Measurements from ENCODE around the gene TMOD2. TPM values are rescaled to one million over a fixed set of nuclear protein-coding genes. Genes with fewer than 3 reads are reported as not detected.

Gene TMOD2
- total and polyA plus RNA-seq, 2 donors (not counting 1 experiment from before 2014, with no cell fraction given): 7.0 to 11.2 TPM

DNA sequence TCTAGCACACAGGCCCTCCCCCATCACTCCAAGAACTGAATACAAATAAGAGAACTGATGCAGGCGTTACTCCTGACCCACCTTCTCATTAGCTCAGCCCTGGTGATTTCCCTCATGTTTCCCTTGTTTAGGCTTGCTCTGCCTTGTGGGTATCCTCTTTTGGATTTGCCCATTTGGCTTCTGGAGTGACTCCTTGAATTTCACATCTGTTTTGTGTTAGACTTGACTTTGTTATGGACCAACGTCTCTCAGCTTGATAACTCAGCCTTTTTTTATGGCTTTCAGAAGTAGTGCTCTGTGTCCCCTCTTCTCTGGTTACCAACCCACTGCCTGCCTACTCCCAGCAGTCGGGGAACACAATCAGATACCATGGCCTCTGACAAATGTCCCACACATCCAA lies 66.8 kb downstream of the TMOD2 start:
- no peak for TF ChIP-seq CTCF (conservative IDR thresholded peaks at IDR 0.05 in 1 of 2, IDR thresholded peaks at IDR 0.05 in 1 of 2; ENCODE audit: low read depth in 1 of 2, low read length in 2 of 2)
- TF ChIP-seq EZH2 (IDR thresholded peaks at IDR 0.05; ENCODE audit: low read length, missing control alignments): no peak
- no peaks in the 10 kb centered on the region for H3K79me2 ChIP-seq (ENCODE audit: control insufficient read depth, insufficient read depth, low read length)
- no peaks in the 10 kb centered on the region for H3K36me3 ChIP-seq (ENCODE audit: control insufficient read depth, insufficient read depth, low read length)
- no peak overlapping the region for H3K4me2 ChIP-seq (ENCODE audit: extremely low read depth, insufficient read depth, low read length)
- H3K27ac ChIP-seq (ENCODE audit: insufficient read depth, low read length): no peak overlapping the region
- no peaks in the 10 kb centered on the region for H3K27me3 ChIP-seq (ENCODE audit: control insufficient read depth, insufficient read depth, low read length)
- H4K20me1 ChIP-seq (ENCODE audit: control insufficient read depth, extremely low read depth, insufficient read depth, low read length): no peaks in the 10 kb centered on the region
- no peaks in the 10 kb centered on the region for H3K9me3 ChIP-seq (ENCODE audit: control insufficient read depth, insufficient read depth, low read depth, low read length)
- H2AFZ ChIP-seq (ENCODE audit: low read length): no peak overlapping the region
- no peak overlapping the region for H3K4me3 ChIP-seq (replicated peaks in 1 of 4; ENCODE audit: control extremely low read depth in 1 of 4, insufficient read depth in 1 of 4, low read depth in 3 of 4, low read length in 4 of 4)
- no peak overlapping the region for H3K9ac ChIP-seq (ENCODE audit: insufficient read depth, low read length)
- no peak for DNase-seq (ENCODE audit: low read depth in 2 of 2)
- H3K4me1 ChIP-seq (ENCODE audit: control insufficient read depth, extremely low read depth, insufficient read depth, low read length): no peaks in the 10 kb centered on the region

DNA sequence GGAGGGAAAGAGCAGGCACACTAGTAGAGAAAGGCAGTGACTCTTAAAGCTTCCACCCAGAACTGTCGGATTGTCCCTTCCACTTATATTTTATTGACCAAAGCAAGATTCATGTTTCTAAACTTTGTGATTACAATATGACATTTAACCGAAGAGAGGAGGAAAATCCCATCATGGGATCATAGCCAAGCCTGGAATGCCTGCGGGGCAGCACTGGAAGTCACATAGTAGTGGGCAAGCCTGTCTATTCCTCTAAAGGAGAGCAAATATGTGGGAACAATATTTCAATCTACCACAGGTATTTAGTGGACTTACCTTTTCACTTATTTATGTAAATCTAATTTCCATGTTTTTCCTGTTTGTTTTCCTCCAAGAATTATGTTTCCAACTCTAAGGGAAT lies 74.3 kb downstream of the TMOD2 start:
- Histone ChIP-seq H3K36me3 (ENCODE audit: control insufficient read depth, insufficient read depth, low read length) (no peaks in the 10 kb centered on the region), H4K20me1 (ENCODE audit: control insufficient read depth, extremely low read depth, insufficient read depth, low read length) (no peaks in the 10 kb centered on the region), H2AFZ (ENCODE audit: low read length) (no peak overlapping the region), H3K4me1 (ENCODE audit: control insufficient read depth, extremely low read depth, insufficient read depth, low read length) (no peaks in the 10 kb centered on the region), H3K4me3 (replicated peaks in 1 of 4; ENCODE audit: control extremely low read depth in 1 of 4, insufficient read depth in 1 of 4, low read depth in 3 of 4, low read length in 4 of 4) (no peak overlapping the region), H3K79me2 (ENCODE audit: control insufficient read depth, insufficient read depth, low read length) (peaks cover 12% of the 10 kb centered on the region), H3K4me2 (ENCODE audit: extremely low read depth, insufficient read depth, low read length) (no peak overlapping the region), H3K27ac (ENCODE audit: insufficient read depth, low read length) (no peak overlapping the region), H3K9ac (ENCODE audit: insufficient read depth, low read length) (no peak overlapping the region), H3K9me3 (ENCODE audit: control insufficient read depth, insufficient read depth, low read depth, low read length) (no peaks in the 10 kb centered on the region), H3K27me3 (ENCODE audit: control insufficient read depth, insufficient read depth, low read length) (no peaks in the 10 kb centered on the region)
- no peak for DNase-seq (ENCODE audit: low read depth in 2 of 2)
- no peak for TF ChIP-seq EZH2 (IDR thresholded peaks at IDR 0.05; ENCODE audit: low read length, missing control alignments)
- TF ChIP-seq CTCF (conservative IDR thresholded peaks at IDR 0.05 in 1 of 2, IDR thresholded peaks at IDR 0.05 in 1 of 2; ENCODE audit: low read depth in 1 of 2, low read length in 2 of 2): no peak

GRCh38 chr15:51828621-51829375 lies 77.4 kb downstream of the TMOD2 start:
- Histone ChIP-seq H4K20me1 (ENCODE audit: control insufficient read depth, extremely low read depth, insufficient read depth, low read length) (peaks cover 1% of the 10 kb centered on the region), H3K27me3 (ENCODE audit: control insufficient read depth, insufficient read depth, low read length) (no peaks in the 10 kb centered on the region), H3K4me3 (replicated peaks in 1 of 4; ENCODE audit: control extremely low read depth in 1 of 4, insufficient read depth in 1 of 4, low read depth in 3 of 4, low read length in 4 of 4) (peak overlapping the region in 1 of 4 experiments; percentile 87), H3K36me3 (ENCODE audit: control insufficient read depth, insufficient read depth, low read length) (no peaks in the 10 kb centered on the region), H3K79me2 (ENCODE audit: control insufficient read depth, insufficient read depth, low read length) (peaks cover 42% of the 10 kb centered on the region), H3K4me2 (ENCODE audit: extremely low read depth, insufficient read depth, low read length) (peak overlapping the region; percentile 70), H3K27ac (ENCODE audit: insufficient read depth, low read length) (no peak overlapping the region), H3K9me3 (ENCODE audit: control insufficient read depth, insufficient read depth, low read depth, low read length) (no peaks in the 10 kb centered on the region), H2AFZ (ENCODE audit: low read length) (no peak overlapping the region), H3K4me1 (ENCODE audit: control insufficient read depth, extremely low read depth, insufficient read depth, low read length) (no peaks in the 10 kb centered on the region), H3K9ac (ENCODE audit: insufficient read depth, low read length) (no peak overlapping the region)
- DNase-seq (ENCODE audit: low read depth in 2 of 2): peak in 1 of 2 donors; percentile 78
- TF ChIP-seq EZH2 (IDR thresholded peaks at IDR 0.05; ENCODE audit: low read length, missing control alignments) (no peak), CTCF (conservative IDR thresholded peaks at IDR 0.05 in 1 of 2, IDR thresholded peaks at IDR 0.05 in 1 of 2; ENCODE audit: low read depth in 1 of 2, low read length in 2 of 2) (no peak)

All from fibroblast of lung (primary cell).